Mucosa of rectum (tissue), 2 donors: Measurements from ENCODE around the gene GPRIN2.

Experiments used
- H3K27ac ChIP-seq, 2 donors: one replicate each; pipeline ENCODE4 v1.7.0; 2013; ENCODE audit warnings: inconsistent platforms in 2 of 2, low read depth in 2 of 2, low read length in 2 of 2
- H3K27me3 ChIP-seq, 2 donors: one replicate each; pipeline ENCODE4 v1.7.0; 2013; ENCODE audit warnings: low read length in 2 of 2; ENCODE audit not compliant: control insufficient read depth in 2 of 2, insufficient read depth in 2 of 2
- H3K36me3 ChIP-seq, 2 donors: one replicate each; pipeline ENCODE4 v1.7.0; 2013; ENCODE audit warnings: low read length in 2 of 2; ENCODE audit not compliant: control insufficient read depth in 2 of 2, insufficient read depth in 2 of 2
- H3K4me1 ChIP-seq, 2 donors: one replicate each; pipeline ENCODE4 v1.7.0; 2013; ENCODE audit warnings: low read length in 2 of 2, mild to moderate bottlenecking in 1 of 2; ENCODE audit not compliant: control insufficient read depth in 2 of 2, insufficient read depth in 2 of 2
- H3K4me3 ChIP-seq, 2 donors: one replicate each; pipeline ENCODE4 v1.7.0; 2013; ENCODE audit warnings: low read length in 2 of 2
- H3K9ac ChIP-seq, 2 donors: one replicate each; pipeline ENCODE4 v1.7.0; 2013; ENCODE audit warnings: low read length in 2 of 2, low read depth in 1 of 2, mild to moderate bottlenecking in 1 of 2
- H3K9me3 ChIP-seq, 2 donors: one replicate each; pipeline ENCODE4 v1.7.0; 2013; ENCODE audit warnings: low read length in 2 of 2; ENCODE audit not compliant: control insufficient read depth in 2 of 2
- donor health status: healthy.
- donor health status: Normal muscosa, but diverticular disease.

Gene GPRIN2

DNA sequence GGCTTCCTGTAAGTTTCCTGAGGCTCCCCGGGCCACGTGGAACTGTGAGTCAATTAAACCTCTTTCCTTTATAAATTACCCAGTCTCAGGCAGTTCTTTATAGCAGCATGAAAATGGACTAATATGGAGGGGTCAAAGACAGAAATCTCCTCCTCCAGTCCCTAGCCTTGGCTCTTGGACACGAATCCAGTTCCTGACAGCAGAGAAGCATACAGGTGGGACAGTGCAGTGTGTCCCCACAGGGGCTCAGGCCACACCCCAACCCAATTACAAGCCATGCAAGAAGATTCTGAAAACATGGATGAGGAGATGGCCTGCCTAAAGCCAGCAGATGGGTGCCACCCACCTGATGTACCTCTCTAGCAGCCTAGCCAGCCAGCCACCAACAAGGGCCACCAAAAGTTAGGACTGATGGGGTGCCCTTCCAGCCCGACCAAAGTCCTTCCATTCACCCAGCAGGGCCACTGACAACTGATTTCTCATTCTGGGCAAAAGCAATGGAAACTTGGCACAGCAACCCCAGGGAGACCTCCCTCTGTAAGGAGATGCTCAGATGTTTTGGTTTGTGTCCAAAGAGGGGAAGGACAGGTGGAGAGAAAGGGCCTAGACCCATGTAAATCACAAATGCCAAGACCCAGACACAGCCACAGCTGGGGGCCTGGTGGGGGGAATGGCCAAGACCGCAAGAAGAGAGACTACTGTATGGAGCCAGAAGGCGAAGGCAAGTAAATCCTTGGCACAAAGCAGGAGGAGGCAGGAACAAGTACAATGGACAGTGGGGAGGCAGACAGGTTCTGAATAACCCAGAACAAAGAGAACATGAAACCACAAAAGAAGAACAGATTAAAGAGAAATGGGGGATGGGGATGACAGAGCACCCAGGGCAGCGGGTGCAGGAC, 13.6 kb downstream of the GPRIN2 start:
- Histone ChIP-seq H3K9me3 (no peaks in the 10 kb centered on the region), H3K27ac (no peak overlapping the region), H3K27me3 (no peaks in the 10 kb centered on the region), H3K36me3 (no peaks in the 10 kb centered on the region), H3K9ac (no peak overlapping the region), H3K4me3 (no peak overlapping the region), H3K4me1 (peaks cover 0 to 27% of the 10 kb centered on the region in 2 donors)

DNA sequence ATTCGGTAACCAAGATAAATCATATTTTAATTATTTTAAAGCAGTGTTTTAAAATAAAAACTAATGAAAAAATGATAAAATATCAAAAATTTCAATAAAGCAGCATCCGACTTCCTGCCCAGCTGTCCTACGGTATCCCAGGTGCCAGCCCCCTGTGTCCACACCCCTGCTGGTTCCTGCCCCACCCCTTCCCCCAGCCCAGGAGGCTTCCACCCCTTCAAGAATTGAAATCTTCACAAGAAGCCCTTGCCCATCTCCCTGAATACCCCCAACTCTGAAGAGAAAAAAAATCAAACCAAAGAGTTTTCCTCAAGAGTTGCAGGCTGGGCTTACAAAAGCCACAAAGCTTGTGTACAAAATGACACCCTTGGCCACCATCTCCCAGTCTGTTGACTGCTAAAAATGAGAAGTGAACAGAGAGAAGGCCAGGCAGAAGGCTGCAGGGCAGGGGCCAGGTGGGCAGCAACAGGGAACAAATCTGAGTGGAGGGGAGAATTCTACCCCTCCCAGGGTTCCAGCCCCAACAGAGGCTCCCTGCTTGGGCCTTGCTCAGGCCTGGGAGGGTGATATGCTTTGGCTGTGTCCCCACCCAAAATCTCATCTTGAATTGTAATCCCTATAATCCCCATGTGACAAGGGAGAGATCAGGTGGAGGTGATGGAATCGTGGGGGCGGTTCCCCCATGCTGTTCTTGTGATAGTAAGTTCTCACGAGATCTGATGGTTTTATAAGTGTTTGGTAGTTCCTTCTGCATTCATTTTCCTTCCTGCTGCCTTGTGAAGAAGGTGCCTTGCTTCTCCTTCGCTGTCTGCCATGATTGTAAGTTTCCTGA, 14.5 kb downstream of the GPRIN2 start:
- no peaks in the 10 kb centered on the region for H3K27me3 ChIP-seq

DNA sequence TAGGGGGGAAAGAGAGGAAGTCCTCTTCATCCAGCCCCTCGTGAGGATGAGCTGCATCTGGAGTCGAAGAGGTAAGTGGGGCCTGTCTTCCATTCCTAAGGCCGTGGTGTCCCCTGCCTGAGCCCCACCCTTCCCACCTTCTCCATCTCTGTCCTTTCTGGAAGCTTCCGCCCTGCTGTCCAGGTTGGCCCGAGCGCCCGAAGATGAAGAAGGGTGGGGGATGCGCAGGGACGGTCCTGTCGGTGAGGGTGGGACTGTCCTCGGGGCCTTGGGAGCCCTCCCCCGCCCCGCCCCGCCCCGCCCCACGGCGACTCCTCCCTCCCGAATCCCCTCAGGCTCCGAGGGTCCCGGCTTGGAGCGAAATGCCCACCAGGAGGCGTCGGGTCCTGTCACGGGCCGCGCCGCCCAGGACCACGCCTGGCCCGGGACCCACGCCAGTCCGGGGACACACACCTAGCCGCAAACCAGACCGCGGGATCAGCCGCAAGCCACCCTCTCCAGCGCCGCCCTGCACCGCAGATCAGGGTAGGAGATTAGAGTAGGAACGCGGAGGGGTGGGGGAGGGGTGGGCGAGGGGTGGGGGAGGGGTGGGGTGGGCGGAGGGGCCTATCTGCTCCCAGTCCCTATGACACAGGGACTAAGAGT, 15.3 kb downstream of the GPRIN2 start:
- no peaks in the 10 kb centered on the region for H3K36me3 ChIP-seq
- H3K9ac ChIP-seq: no peak overlapping the region
- no peaks in the 10 kb centered on the region for H3K9me3 ChIP-seq
- H3K27ac ChIP-seq: peak overlapping the region in 1 of 2 donors; percentile 15
- H3K4me3 ChIP-seq: peak overlapping the region in 1 of 2 donors; percentile 15
- peaks cover 0 to 27% of the 10 kb centered on the region in 2 donors for H3K4me1 ChIP-seq
- no peaks in the 10 kb centered on the region for H3K27me3 ChIP-seq

More for the DNA sequence above, 14.5 kb downstream of the GPRIN2 start:
- H3K4me1 ChIP-seq: peaks cover 0 to 27% of the 10 kb centered on the region in 2 donors
- no peaks in the 10 kb centered on the region for H3K9me3 ChIP-seq
- H3K27ac ChIP-seq: no peak overlapping the region
- no peak overlapping the region for H3K9ac ChIP-seq
- no peak overlapping the region for H3K4me3 ChIP-seq
- no peaks in the 10 kb centered on the region for H3K36me3 ChIP-seq

DNA sequence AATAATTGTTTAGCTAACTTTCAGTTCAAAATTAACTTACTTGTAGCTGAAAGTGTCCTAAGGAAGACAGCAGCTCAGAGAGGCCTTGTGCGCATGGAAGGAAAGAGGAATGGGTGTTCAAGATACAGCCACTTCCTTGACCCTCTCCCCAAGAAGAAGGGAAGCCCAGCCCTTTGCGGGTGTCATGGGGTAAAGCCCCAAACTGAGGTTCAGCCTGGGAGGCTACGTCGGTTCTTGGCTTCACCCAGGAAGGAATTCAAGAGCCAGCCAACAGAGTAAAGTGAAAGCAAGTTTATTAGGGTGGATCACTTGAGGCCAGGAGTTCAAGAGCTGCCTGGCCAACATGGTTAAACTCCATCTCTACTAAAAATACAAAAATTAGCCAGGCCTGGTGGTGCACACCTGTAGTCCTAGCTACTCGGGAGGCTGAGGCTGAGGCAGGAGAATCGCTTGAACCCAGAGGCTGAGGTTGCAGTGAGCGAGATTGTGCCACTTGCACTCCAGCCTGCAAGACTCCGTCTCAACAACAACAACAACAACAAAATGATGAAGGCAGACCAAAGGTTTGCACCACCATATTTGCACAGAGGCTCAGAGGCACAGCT, 15.9 kb downstream of the GPRIN2 start:
- Histone ChIP-seq H3K4me3 (no peak overlapping the region), H3K36me3 (no peaks in the 10 kb centered on the region), H3K27ac (peak overlapping the region; percentile 3 to 59), H3K4me1 (peaks cover 0 to 27% of the 10 kb centered on the region in 2 donors), H3K27me3 (no peaks in the 10 kb centered on the region), H3K9ac (no peak overlapping the region), H3K9me3 (no peaks in the 10 kb centered on the region)

DNA sequence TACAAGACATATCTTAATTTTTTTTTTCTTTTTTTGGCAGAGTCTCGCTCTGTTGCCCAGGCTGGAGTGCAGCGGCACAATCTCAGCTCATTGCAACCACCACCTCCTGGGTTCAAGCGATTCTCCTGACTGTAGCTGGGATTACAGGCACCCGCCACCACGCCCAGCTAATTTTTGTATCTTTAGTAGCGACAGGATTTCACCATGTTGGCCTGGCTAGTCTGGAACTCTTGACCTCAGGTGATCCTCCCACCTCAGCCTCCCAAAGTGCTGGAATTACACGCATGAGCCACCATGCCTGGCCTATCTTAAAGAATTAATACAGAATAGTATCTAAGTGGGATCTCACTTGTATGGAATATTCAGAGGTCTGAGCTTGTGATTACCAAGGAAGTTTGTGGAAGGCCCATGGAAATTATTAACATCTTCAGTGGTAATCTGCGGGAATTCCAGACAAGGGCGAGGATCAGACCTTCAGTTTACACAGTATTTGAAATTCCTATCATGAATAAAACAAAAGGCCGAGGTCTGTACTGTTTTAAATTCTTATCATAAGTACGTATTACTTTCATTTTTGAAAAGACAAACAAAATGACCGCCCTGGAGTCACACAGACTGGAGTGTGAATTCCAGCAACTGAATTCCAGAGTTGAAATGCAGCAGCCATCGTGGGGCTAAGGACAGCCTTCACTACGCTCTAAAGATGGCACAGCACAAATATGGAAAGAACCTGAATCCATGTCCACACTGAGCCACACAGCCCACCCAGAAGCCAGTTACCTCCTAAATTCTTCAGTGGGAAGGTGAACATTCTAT, 16.7 kb downstream of the GPRIN2 start:
- H3K9me3 ChIP-seq: no peaks in the 10 kb centered on the region
- peak overlapping the region in 1 of 2 donors; percentile 9 for H3K4me3 ChIP-seq
- H3K27ac ChIP-seq: peak overlapping the region; percentile 3 to 59
- no peaks in the 10 kb centered on the region for H3K27me3 ChIP-seq
- no peak overlapping the region for H3K9ac ChIP-seq
- no peaks in the 10 kb centered on the region for H3K36me3 ChIP-seq
- peaks cover 0 to 21% of the 10 kb centered on the region in 2 donors for H3K4me1 ChIP-seq

DNA sequence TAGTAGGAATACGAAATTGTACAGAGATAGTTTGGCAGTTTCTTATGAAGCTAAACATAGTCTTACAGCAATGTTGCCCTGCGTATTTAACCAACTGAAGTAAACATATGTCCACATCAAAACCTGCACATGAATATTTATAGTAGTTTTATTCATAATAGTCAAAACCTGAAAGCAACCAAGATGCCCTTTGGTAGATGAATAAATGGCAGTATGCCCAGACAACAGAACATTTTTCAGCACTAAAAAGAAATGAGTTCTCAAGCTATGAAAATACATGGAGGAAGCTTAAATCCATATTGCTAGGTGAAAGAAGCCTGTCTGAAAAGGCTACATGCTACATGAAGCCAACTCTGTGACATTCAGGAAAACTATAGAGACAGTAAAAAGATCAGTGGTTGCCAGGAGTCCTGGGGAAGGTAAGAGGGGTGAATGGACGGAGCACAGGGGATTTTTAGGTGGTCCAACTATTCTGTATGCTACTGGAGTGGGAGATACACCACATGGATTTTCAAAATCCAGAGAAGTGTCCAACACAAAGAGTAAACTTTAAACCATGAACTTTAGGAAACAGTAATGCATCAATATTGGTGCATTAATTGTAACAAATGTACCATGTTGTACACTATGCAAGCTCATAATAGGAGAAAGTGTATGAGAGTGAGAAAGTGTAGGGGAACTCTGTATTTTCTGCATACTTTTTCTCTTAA, 17.6 kb downstream of the GPRIN2 start:
- Histone ChIP-seq H3K9ac (no peak overlapping the region), H3K27me3 (no peaks in the 10 kb centered on the region), H3K4me1 (peaks cover 0 to 15% of the 10 kb centered on the region in 2 donors), H3K9me3 (no peaks in the 10 kb centered on the region), H3K27ac (no peak overlapping the region), H3K36me3 (no peaks in the 10 kb centered on the region), H3K4me3 (no peak overlapping the region)

DNA sequence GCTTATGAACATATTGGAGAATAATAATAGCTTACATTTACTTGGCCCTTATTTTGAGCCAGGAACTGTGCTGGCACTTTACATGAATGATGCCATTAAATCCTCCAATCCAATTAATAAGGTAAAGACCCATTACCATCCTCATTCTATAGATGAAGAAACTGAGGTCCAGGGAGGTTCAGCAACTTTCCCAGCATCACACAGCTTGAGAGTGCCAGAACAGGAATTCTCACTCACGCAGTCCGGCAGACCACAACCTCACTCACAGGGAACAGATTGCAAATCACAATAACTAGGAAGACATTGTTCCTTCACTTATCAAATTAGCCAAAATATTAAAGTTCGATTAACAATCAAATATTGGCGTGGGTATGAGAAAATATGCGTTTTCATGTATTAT, 18.3 kb downstream of the GPRIN2 start:
- H3K36me3 ChIP-seq: no peaks in the 10 kb centered on the region
- no peak overlapping the region for H3K27ac ChIP-seq
- H3K9me3 ChIP-seq: no peaks in the 10 kb centered on the region
- no peak overlapping the region for H3K9ac ChIP-seq
- no peaks in the 10 kb centered on the region for H3K27me3 ChIP-seq
- H3K4me3 ChIP-seq: no peak overlapping the region
- peaks cover 0 to 15% of the 10 kb centered on the region in 2 donors for H3K4me1 ChIP-seq

DNA sequence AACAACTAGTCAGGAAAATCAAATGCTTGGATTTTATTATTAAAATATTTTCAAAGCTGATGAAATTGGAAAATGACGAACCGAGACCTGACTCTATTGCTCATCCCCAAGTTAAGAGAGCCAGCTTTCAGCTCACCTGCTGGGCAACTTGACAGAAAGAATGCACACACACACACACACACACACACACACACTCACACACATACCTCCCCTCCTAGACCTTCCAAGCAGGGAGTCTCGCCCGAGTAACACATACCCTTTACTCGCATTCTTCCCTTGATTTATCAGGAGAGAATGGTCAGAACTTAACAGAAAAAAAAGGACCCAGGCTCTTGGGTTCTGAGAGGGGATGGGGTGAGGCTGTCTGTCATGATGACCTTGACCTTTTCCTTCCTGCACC, 19.1 kb downstream of the GPRIN2 start:
- no peaks in the 10 kb centered on the region for H3K36me3 ChIP-seq
- no peaks in the 10 kb centered on the region for H3K9me3 ChIP-seq
- no peak overlapping the region for H3K4me3 ChIP-seq
- H3K27me3 ChIP-seq: no peaks in the 10 kb centered on the region
- H3K4me1 ChIP-seq: peaks cover 0 to 15% of the 10 kb centered on the region in 2 donors
- no peak overlapping the region for H3K27ac ChIP-seq
- H3K9ac ChIP-seq: no peak overlapping the region

DNA sequence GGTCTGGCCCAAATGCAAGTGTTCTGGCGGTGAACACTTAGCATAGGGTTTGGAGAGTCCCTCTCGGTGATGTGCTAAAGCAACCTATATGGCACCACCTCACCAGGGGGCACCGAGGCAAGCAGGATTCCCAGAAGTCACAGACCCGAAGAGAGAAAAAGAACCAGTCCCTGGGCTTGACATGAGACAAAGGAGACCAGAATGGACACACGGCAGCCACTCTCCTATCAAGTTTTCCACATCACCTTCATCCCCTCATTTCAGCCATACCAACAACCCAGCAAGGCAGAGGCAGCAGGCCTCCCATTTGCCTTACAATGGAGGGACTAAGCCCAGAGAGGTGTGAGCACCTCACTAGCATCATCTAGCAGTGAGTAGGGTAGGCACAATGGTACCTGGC, 19.7 kb downstream of the GPRIN2 start:
- peaks cover 0 to 15% of the 10 kb centered on the region in 2 donors for H3K4me1 ChIP-seq
- H3K9me3 ChIP-seq: no peaks in the 10 kb centered on the region
- H3K27me3 ChIP-seq: no peaks in the 10 kb centered on the region
- no peak overlapping the region for H3K27ac ChIP-seq
- H3K4me3 ChIP-seq: no peak overlapping the region
- no peaks in the 10 kb centered on the region for H3K36me3 ChIP-seq
- H3K9ac ChIP-seq: no peak overlapping the region
